Progenitor cell of endocrine pancreas (in vitro differentiated cells): ENCODE data around the gene UVRAG. TPM values are rescaled to one million over a fixed set of nuclear protein-coding genes. Genes with fewer than 3 reads are reported as not detected.

Source experiments
- DNase-seq: peaks from one replicate; pipeline ENCODE4 v3.0.0; 2021; ENCODE audit warnings: low spot score; ENCODE audit not compliant: unreplicated experiment
- H3K27ac Mint-ChIP-seq: 2 replicates; pipeline ENCODE4 v1.8.0; 2021; ENCODE audit warnings: mild to moderate bottlenecking, moderate library complexity, mixed read lengths
- H3K27me3 Mint-ChIP-seq: 2 replicates; pipeline ENCODE4 v1.8.0; 2021; ENCODE audit warnings: mixed read lengths
- H3K36me3 Mint-ChIP-seq: 2 replicates; pipeline ENCODE4 v1.8.0; 2022; ENCODE audit warnings: mixed read lengths; ENCODE audit not compliant: insufficient read depth
- H3K4me1 Mint-ChIP-seq: 2 replicates; pipeline ENCODE4 v1.8.0; 2021; ENCODE audit warnings: low read depth, mixed read lengths
- H3K4me3 Mint-ChIP-seq: 2 replicates; pipeline ENCODE4 v1.8.0; 2021; ENCODE audit warnings: low read depth, mild to moderate bottlenecking, moderate library complexity, mixed read lengths
- H3K9me3 Mint-ChIP-seq: 2 replicates; pipeline ENCODE4 v1.8.0; 2021; ENCODE audit warnings: low read depth, mixed read lengths
- CTCF ChIP-seq: fragments of 200-600 bp; sonication (generic); IDR thresholded peaks from one replicate; pipeline ENCODE4 v1.5.0; 2021; ENCODE audit warnings: antibody characterized with exemption, mild to moderate bottlenecking; ENCODE audit not compliant: unreplicated experiment
- total RNA-seq: library from RNA; stranded (reverse); gene quantifications from 2 replicates; pipeline ENCODE4 v1.2.1, GENCODE V29; 2021

Gene UVRAG
- total RNA-seq, 1 donor from 2014 or later = 25.7 TPM

DNA sequence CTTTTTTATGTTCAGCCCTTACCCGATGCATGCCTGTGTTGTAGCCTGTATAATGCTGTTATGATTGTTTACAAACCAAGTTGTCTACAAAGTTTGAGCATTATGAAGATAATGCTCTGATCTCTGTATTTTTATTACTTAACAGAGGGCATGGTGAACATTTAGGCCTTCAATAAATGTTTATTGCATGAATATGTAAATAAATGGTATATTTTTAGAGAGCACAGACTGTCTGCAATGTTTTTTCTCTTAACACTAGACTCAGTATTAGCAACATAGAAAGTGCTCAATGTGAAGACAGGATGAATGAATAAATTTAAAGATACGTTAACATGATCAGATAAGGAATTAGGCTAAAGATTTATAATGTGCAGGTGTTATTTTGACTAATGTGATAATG lies 130.9 kb downstream of the UVRAG start:
- Mint-ChIP-seq H3K4me1 (peaks cover 1% of the 10 kb centered on the region), H3K27me3 (no peaks in the 10 kb centered on the region), H3K9me3 (no peaks in the 10 kb centered on the region), H3K27ac (no peak overlapping the region), H3K36me3 (no peaks in the 10 kb centered on the region), H3K4me3 (no peak overlapping the region)
- no peak for DNase-seq
- TF ChIP-seq CTCF = no peak

GRCh38 chr11:75946531-75947530 lies 131.8 kb downstream of the UVRAG start:
- no peak for DNase-seq
- Mint-ChIP-seq H3K4me1 (peaks cover 1% of the 10 kb centered on the region), H3K9me3 (no peaks in the 10 kb centered on the region), H3K27ac (no peak overlapping the region), H3K4me3 (no peak overlapping the region), H3K27me3 (no peaks in the 10 kb centered on the region), H3K36me3 (no peaks in the 10 kb centered on the region)
- TF ChIP-seq CTCF = no peak

GRCh38 chr11:75949023-75949672 lies 134.1 kb downstream of the UVRAG start:
- Mint-ChIP-seq H3K4me1 (peaks cover 7% of the 10 kb centered on the region), H3K36me3 (no peaks in the 10 kb centered on the region), H3K9me3 (no peaks in the 10 kb centered on the region), H3K27ac (no peak overlapping the region), H3K27me3 (no peaks in the 10 kb centered on the region), H3K4me3 (no peak overlapping the region)
- TF ChIP-seq CTCF = no peak
- no peak for DNase-seq

GRCh38 chr11:75950141-75950540 lies 135.1 kb downstream of the UVRAG start:
- Mint-ChIP-seq H3K27me3 (no peaks in the 10 kb centered on the region), H3K36me3 (no peaks in the 10 kb centered on the region), H3K27ac (no peak overlapping the region), H3K4me1 (peaks cover 6% of the 10 kb centered on the region), H3K9me3 (no peaks in the 10 kb centered on the region), H3K4me3 (no peak overlapping the region)
- no peak for TF ChIP-seq CTCF
- no peak for DNase-seq

DNA sequence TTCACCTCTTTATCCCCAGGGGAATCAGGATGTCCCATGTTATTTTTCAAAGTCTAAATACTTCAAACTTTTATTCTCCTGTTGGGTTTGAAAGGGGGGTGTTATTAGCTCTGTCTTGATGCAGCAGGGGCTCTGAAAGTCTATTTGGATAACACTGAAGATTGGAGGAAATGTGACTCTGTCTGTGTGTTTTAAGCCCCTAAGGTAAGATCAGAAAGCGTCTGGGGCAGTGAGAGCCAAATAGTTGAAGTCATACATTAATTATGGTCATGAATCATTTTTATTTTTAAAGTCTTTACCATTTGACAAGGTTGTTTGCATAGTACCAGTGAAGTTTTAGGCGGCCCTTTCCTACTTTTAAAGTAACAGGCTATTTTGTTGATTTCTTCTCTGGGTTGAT lies 139.0 kb downstream of the UVRAG start:
- Mint-ChIP-seq H3K4me1 (peaks cover 6% of the 10 kb centered on the region), H3K9me3 (no peaks in the 10 kb centered on the region), H3K36me3 (peaks cover 2% of the 10 kb centered on the region), H3K27ac (no peak overlapping the region), H3K27me3 (no peaks in the 10 kb centered on the region), H3K4me3 (no peak overlapping the region)
- DNase-seq = no peak
- TF ChIP-seq CTCF = no peak
